ENCODE data around the gene CRYZ. TPM values are rescaled to one million over a fixed set of nuclear protein-coding genes. Genes with fewer than 3 reads are reported as not detected.

Gene CRYZ
- total and polyA plus RNA-seq, 2 of the 8 experiments (the other 6 are each of a cell fraction or from before 2014, with no cell fraction given): 20.5 to 43.8 TPM

DNA sequence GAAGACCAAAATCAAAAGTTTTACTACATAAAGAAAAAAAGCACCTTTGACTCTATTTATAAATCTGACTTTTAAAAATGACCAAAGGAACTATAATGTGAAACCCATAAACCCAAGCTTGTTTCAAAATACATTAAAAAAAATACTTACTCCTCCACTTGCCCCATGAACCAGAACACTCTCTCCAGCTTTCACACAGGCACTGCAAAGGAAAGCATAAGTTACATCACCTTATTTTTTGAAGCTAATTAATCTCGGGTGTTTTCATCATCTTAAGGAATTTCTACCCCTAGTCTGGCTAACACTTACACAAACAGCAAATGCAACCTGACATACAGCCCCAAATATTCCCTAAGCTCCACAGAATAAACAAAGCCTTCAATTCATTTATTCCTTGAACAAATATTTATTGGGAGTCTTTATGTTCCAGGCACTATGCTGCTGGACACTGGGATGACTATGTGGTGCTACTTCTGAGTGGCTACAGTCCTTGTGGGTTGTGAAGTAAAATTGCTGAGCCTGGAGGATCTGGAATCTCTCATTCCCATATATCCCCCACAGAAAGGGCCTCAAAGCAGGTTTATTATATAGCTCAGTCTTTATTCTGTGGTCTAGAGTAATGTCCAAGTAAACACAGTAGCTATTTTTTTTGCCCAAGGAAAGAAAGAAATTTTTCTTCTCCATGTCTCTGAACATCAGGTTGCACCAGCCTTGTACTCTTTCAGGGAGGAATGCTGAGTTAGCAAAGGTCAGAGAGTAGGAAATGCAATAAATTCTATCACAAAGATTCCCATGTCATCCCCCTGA is 18.2 kb downstream of the CRYZ start:
- ChIA-PET POLR2A (ENCODE audit: partially characterized antibody) (interaction anchor here (1.6 kb wide), 1 partner anchor 18 kb away, joined by 5 read pairs; the partner anchor contains the start of genes CRYZ and TYW3), CTCF (ENCODE audit: partially characterized antibody) (interaction anchor here (0.7 to 2.1 kb wide), 4 partner anchors 8 to 25 kb away, joined by 3 to 11 read pairs (median 3); partner anchors contain the start of genes CRYZ and TYW3)
- Histone ChIP-seq H2BK12ac (ENCODE audit: low read depth, low read length) (no peak overlapping the region), H3K36me3 (ENCODE audit: control insufficient read depth in 2 of 4, insufficient read depth in 4 of 4, low read length in 3 of 4) (peaks cover 0 to 6% (median 2%) of the 10 kb centered on the region in 4 experiments; a peak in 2 of 8 replicates), H2AFZ (ENCODE audit: low read length) (no peak overlapping the region), H3K9me3 (ENCODE audit: insufficient read depth in 2 of 2, low read depth in 1 of 2, low read length in 1 of 2) (no peaks in the 10 kb centered on the region), H2BK15ac (ENCODE audit: low read length) (no peak overlapping the region), H3K27me3 (replicated peaks in 1 of 4; ENCODE audit: control insufficient read depth in 3 of 4, extremely low read depth in 1 of 4, insufficient read depth in 3 of 4, low read length in 3 of 4) (no peaks in the 10 kb centered on the region), H4K20me1 (replicated peaks in 1 of 2; ENCODE audit: control insufficient read depth in 1 of 2, insufficient read depth in 2 of 2, low read length in 2 of 2) (no peaks in the 10 kb centered on the region), H2BK5ac (ENCODE audit: low read depth, low read length) (no peak overlapping the region), H3K23me2 (ENCODE audit: low read depth, low read length) (no peaks in the 10 kb centered on the region), H3K4ac (replicated peaks; ENCODE audit: insufficient read length, low read depth, low read length) (no peak overlapping the region), H3K23ac (ENCODE audit: insufficient read length) (no peak overlapping the region), H3K79me1 (ENCODE audit: low read depth, low read length) (no peaks in the 10 kb centered on the region), H2AK5ac (ENCODE audit: low read depth, low read length) (no peak overlapping the region), H3K27ac (ENCODE audit: low read depth, low read length) (no peak overlapping the region), H3K56ac (replicated peaks; ENCODE audit: insufficient read length, low read depth, low read length) (no peak overlapping the region), H3K4me3 (ENCODE audit: extremely low read depth in 1 of 4, insufficient read depth in 2 of 4, low read depth in 3 of 4, low read length in 4 of 4) (no peak overlapping the region), H2BK20ac (ENCODE audit: low read length) (no peak overlapping the region), H3K4me2 (ENCODE audit: insufficient read depth in 1 of 2, low read depth in 2 of 2, low read length in 2 of 2) (no peak overlapping the region), H2BK120ac (replicated peaks; ENCODE audit: low read depth, low read length) (no peak overlapping the region), H4K5ac (ENCODE audit: insufficient read length, low read depth, low read length) (no peak overlapping the region), H3K79me2 (ENCODE audit: control insufficient read depth in 1 of 2, insufficient read depth in 2 of 2, low read length in 2 of 2) (no peaks in the 10 kb centered on the region), H4K8ac (ENCODE audit: extremely low read depth, insufficient read depth, low read length) (no peak overlapping the region), H3K9ac (replicated peaks in 1 of 4; ENCODE audit: extremely low read depth in 1 of 4, low read depth in 3 of 4, low read length in 3 of 4) (no peak overlapping the region), H3K18ac (ENCODE audit: extremely low read depth, low read length) (no peak overlapping the region), H3K14ac (ENCODE audit: insufficient read length) (no peak overlapping the region), H4K91ac (replicated peaks; ENCODE audit: insufficient read length, low read length) (no peak overlapping the region), H3K4me1 (replicated peaks in 1 of 4; ENCODE audit: control insufficient read depth in 3 of 4, insufficient read depth in 4 of 4, low read length in 3 of 4) (no peaks in the 10 kb centered on the region)
- WGBS, 2 experiments (ENCODE audit: extremely low coverage in 1 of 2, insufficient coverage in 1 of 2, insufficient read length in 1 of 2, insufficient replicate concordance in 2 of 2, low coverage in 1 of 2, low lambda C conversion rate in 2 of 2, missing lambda C conversion rate in 1 of 2): 77% methylated on average over 1 of the region's 1 CpG; no CpG with 5 or more reads in 1 of the 2 experiments
- TF ChIP-seq TAF7 (optimal IDR thresholded peaks at IDR 0.05; ENCODE audit: borderline replicate concordance, low read depth, low read length) (no peak), YY1 (IDR thresholded peaks at IDR 0.05; ENCODE audit: low read depth, low read length) (no peak)
- DNase-seq (ENCODE audit: low read depth in 1 of 2, low spot score in 2 of 2): no peak
- no peak for FAIRE-seq
